SH-SY5Y (cell line): ENCODE data around the gene GLIPR1L1.

Source experiments
- GATA2 ChIP-seq: IDR thresholded peaks from 2 replicates; pipeline ENCODE4 v1.6.1; 2011; ENCODE audit warnings: mild to moderate bottlenecking, low read depth, low read length
- GATA3 ChIP-seq: IDR thresholded peaks from 2 replicates; pipeline ENCODE4 v1.6.1; 2011; ENCODE audit warnings: low read depth, mild to moderate bottlenecking, low read length, moderate library complexity

DNA sequence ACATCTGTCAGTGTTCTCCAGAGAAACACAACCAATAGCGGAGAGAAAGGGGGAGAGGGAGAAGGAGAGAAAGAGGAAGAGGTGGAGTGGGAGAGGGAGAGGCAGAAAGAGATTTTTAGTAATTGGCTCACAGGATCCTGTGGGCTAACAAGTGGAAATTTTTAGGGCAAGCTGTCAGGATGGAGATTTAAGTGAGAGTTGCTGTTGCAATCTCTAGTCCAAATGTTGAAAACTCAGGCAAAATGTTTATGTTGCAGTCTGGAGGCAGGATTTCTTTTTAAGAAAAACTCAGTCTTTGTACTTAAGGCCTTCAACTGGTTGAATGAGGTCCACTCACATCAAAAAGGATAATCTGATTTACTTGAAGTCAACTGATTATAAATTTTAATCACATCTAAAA, 43.9 kb downstream of the GLIPR1L1 start:
- TF ChIP-seq GATA2 (no peak), GATA3 (no peak)
